ENCODE data around the gene HLX. TPM values are rescaled to one million over a fixed set of nuclear protein-coding genes. Genes with fewer than 3 reads are reported as not detected.

The HLX gene
- total and polyA plus RNA-seq, 9 of the 15 experiments (the other 6 are each of a cell fraction or from before 2014, with no cell fraction given) = 0.10 to 3.0 (median 1.6) TPM

DNA sequence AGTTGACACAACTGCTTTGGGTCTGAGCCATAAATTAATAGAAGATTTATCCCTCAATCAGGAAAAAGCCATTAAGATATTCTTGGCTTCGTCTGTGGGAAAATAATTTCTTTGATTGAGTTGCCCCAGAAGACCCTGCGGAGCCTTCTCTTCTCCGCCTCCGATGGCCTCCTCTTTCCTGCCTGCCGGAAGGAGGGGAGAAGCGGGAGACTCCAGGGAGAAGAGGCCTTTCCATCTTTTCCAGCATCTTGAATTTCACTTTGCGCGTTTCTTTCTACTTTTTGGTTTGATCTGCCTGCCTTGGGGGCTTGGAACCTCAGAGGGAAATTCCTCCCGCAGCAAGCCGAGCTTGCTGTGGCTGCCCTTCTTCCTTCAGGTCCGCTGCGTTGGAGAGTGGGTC is 16.8 kb downstream of the HLX start (continued):
- TF ChIP-seq PHB2 (IDR thresholded peaks at IDR 0.05; ENCODE audit: low read depth) (no peak), HLTF (IDR thresholded peaks at IDR 0.05) (no peak), FIP1L1 (IDR thresholded peaks at IDR 0.05; ENCODE audit: low read depth, low read length, poor library complexity, severe bottlenecking) (no peak), ZNF174 (CRISPR knock-in tag; IDR thresholded peaks at IDR 0.05) (no peak), CTCF (IDR thresholded peaks at IDR 0.05 in 2 of 3, conservative IDR thresholded peaks at IDR 0.05 in 1 of 3; ENCODE audit: insufficient read depth in 2 of 3, low read depth in 1 of 3, low read length in 3 of 3) (no peak)

DNA sequence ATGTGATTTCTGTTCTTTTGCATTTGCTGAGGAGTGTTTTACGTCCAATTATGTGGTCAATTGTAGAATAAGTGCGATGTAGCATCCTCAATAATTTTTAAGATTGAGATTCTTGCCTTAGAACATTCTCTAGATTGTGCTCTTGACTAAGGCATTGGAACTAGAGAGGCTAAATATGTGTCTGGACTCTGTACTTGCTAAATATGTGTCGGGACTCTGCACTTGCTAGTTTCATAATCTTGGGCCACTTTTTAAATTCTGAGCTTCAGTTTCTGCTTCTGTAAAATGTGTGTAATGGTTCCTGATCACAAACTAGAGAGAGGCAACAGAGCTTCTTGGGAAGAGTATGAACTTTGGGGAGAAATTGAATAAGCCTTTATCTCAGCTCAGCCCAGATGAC is 21.6 kb downstream of the HLX start:
- Histone ChIP-seq H3K27ac (ENCODE audit: extremely low read depth, low read depth, low read length) (no peak overlapping the region), H3K4me1 (replicated peaks in 1 of 2; ENCODE audit: control insufficient read depth in 2 of 2, insufficient read depth in 2 of 2, low read length in 2 of 2) (no peaks in the 10 kb centered on the region), H4K20me1 (replicated peaks; ENCODE audit: control insufficient read depth, insufficient read depth, low read length) (no peaks in the 10 kb centered on the region), H2AFZ (ENCODE audit: low read depth, low read length) (no peak overlapping the region), H3K9me1 (ENCODE audit: control insufficient read depth, insufficient read depth, low read length) (no peaks in the 10 kb centered on the region), H3K4me2 (ENCODE audit: insufficient read depth, low read length) (no peak overlapping the region), H3K9me3 (replicated peaks; ENCODE audit: control insufficient read depth, insufficient read depth, low read depth, low read length) (no peaks in the 10 kb centered on the region), H3K79me2 (ENCODE audit: control insufficient read depth, insufficient read depth, low read length) (no peaks in the 10 kb centered on the region), H3K9ac (ENCODE audit: insufficient read depth in 1 of 2, low read depth in 2 of 2, low read length in 2 of 2) (no peak overlapping the region), H3K36me3 (ENCODE audit: control insufficient read depth, insufficient read depth, low read length) (no peaks in the 10 kb centered on the region), H3K27me3 (ENCODE audit: control insufficient read depth in 2 of 2, insufficient read depth in 2 of 2, low read length in 2 of 2) (peaks cover 6 to 16% of the 10 kb centered on the region in 2 experiments; a peak in 3 of 5 replicates), H3K4me3 (no peak overlapping the region)
- no peak for ATAC-seq
- CTCF ChIA-PET (ENCODE audit: low intra/inter-chr PET ratio) = no interaction called here
- BruUV-seq (replicated peaks) = no TSS peak
- DNase-seq (ENCODE audit: extremely low read depth in 1 of 4, low spot score in 3 of 4) = no peak
- in situ Hi-C loops (cut with MboI) = no loop called here
- intact Hi-C loops (cut with micrococcal nuclease) = no loop called here
- 3% methylated on average over 3 of the region's 3 CpGs for WGBS (ENCODE audit: insufficient coverage, low coverage, missing lambda C conversion rate)
- POLR2A ChIA-PET = no interaction called here
- no peak for TF ChIP-seq RNF219 (CRISPR knock-in tag; IDR thresholded peaks at IDR 0.05)
- TF ChIP-seq CBFA2T3 (IDR thresholded peaks at IDR 0.05) = no peak
- no peak for TF ChIP-seq ZNF23 (CRISPR knock-in tag; IDR thresholded peaks at IDR 0.05)
- TF ChIP-seq CXXC5 (CRISPR knock-in tag; IDR thresholded peaks at IDR 0.05) = no peak
- TF ChIP-seq, protein P1, sequence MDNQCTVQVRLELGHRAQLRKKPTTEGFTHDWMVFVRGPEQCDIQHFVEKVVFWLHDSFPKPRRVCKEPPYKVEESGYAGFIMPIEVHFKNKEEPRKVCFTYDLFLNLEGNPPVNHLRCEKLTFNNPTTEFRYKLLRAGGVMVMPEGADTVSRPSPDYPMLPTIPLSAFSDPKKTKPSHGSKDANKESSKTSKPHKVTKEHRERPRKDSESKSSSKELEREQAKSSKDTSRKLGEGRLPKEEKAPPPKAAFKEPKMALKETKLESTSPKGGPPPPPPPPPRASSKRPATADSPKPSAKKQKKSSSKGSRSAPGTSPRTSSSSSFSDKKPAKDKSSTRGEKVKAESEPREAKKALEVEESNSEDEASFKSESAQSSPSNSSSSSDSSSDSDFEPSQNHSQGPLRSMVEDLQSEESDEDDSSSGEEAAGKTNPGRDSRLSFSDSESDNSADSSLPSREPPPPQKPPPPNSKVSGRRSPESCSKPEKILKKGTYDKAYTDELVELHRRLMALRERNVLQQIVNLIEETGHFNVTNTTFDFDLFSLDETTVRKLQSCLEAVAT (IDR thresholded peaks at IDR 0.05) = no peak
- no peak for TF ChIP-seq TCFL5 (CRISPR knock-in tag; conservative IDR thresholded peaks at IDR 0.05)
- no peak for TF ChIP-seq NCOA2 (IDR thresholded peaks at IDR 0.05; ENCODE audit: partially characterized antibody in 2 of 2)
- TF ChIP-seq POLR2A (conservative IDR thresholded peaks at IDR 0.05) = no peak
- no peak for FAIRE-seq

Data from K562 (cell line).